ENCODE results near the gene TOLLIP. TPM values are rescaled to one million over a fixed set of nuclear protein-coding genes. Genes with fewer than 3 reads are reported as not detected.
A peak's percentile ranks its signal among the peaks of the same experiment; 100 is the strongest.

The TOLLIP gene
- total and polyA plus RNA-seq, 9 of the 15 experiments (the other 6 are each of a cell fraction or from before 2014, with no cell fraction given) = 0.23 to 22.8 (median 7.1) TPM

- TF ChIP-seq ZFP36 (IDR thresholded peaks at IDR 0.05; ENCODE audit: low read depth, low read length, partially characterized antibody) (no peak), KLF13 (tag; IDR thresholded peaks at IDR 0.05; ENCODE audit: borderline replicate concordance, low read depth) (no peak), ZBTB49 (CRISPR knock-in tag; IDR thresholded peaks at IDR 0.05; ENCODE audit: borderline replicate concordance) (no peak), SMARCB1 (IDR thresholded peaks at IDR 0.05; ENCODE audit: insufficient read length, low read depth) (no peak), L3MBTL2 (IDR thresholded peaks at IDR 0.05) (no peak), RFX7 (CRISPR knock-in tag; IDR thresholded peaks at IDR 0.05) (no peak), ZC3H11A (IDR thresholded peaks at IDR 0.05; ENCODE audit: low read depth, low read length) (no peak), TCF7L2 (IDR thresholded peaks at IDR 0.05; ENCODE audit: low read depth, low read length) (no peak), ZNF217 (CRISPR knock-in tag; IDR thresholded peaks at IDR 0.05) (no peak), TGIF2 (CRISPR knock-in tag; IDR thresholded peaks at IDR 0.05) (no peak), XRCC5 (IDR thresholded peaks at IDR 0.05; ENCODE audit: low read depth, low read length) (no peak), ZFP91 (CRISPR knock-in tag; IDR thresholded peaks at IDR 0.05) (no peak), RNF2 (IDR thresholded peaks at IDR 0.05) (peak; percentile 83; the same call in 1 of the 2 replicates), ZNF354B (CRISPR knock-in tag; IDR thresholded peaks at IDR 0.05) (no peak), CLOCK (CRISPR knock-in tag; IDR thresholded peaks at IDR 0.05; ENCODE audit: borderline replicate concordance) (no peak), PHTF2 (CRISPR knock-in tag; IDR thresholded peaks at IDR 0.05) (no peak), ZNF57 (CRISPR knock-in tag; IDR thresholded peaks at IDR 0.05) (no peak), E2F6 (IDR thresholded peaks at IDR 0.05; ENCODE audit: borderline replicate concordance in 1 of 2, extremely low read depth in 1 of 2, insufficient read depth in 1 of 2, insufficient read length in 1 of 2, low read depth in 1 of 2, low read length in 1 of 2, poor library complexity in 1 of 2, severe bottlenecking in 1 of 2) (no peak), YY1 (IDR thresholded peaks at IDR 0.05; ENCODE audit: borderline replicate concordance in 1 of 3, control insufficient read depth in 1 of 3, extremely low read depth in 1 of 3, insufficient read depth in 3 of 3, insufficient read length in 1 of 3, insufficient replicate concordance in 2 of 3, low read depth in 1 of 3, low read length in 2 of 3) (peak in 1 of 3 experiments; percentile 41), ZNF124 (CRISPR knock-in tag; IDR thresholded peaks at IDR 0.05) (no peak)
Measured at GRCh38 chr11:1351278-1351937, 42.0 kb upstream of the TOLLIP start (continued).

All from K562 (cell line).